ENCODE results near the gene CCDC97. TPM values are rescaled to one million over a fixed set of nuclear protein-coding genes. Genes with fewer than 3 reads are reported as not detected.

Gene CCDC97
- total RNA-seq, 1 experiment from 2014 or later: 18.3 TPM

DNA sequence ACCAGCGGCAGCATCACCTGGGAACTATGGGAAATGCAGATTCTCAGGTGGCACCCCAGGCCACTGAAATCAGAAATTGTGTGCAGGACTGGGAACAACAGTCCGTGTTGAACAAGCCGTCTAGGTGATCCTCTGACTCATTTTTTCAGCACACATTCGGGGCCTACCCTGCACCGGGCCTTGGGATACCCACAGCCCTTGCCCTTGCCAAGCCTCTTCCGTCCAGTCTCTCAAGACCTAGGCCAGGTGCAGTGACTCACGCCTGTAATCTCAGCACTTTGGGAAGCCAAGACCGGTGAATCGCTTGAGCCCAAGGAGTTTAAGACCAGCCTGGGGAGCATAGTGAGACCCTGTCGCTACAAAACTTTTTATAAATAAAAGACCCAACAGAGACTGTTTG, 25.5 kb downstream of the CCDC97 start:
- 0 out of 2 replicates have a peak, but pooled peaks cover under 1% of the 10 kb centered on the region for H3K36me3 ChIP-seq (ENCODE audit: low read depth, low read length)

GRCh38 chr19:41339936-41340335, 30.0 kb downstream of the CCDC97 start:
- H3K9ac ChIP-seq (ENCODE audit: low read length): no peak overlapping the region
- H3K27ac ChIP-seq (ENCODE audit: low read length): no peak overlapping the region
- ChIA-PET CTCF (no interaction called here), POLR2A (ENCODE audit: unreplicated experiment) (no interaction called here)
- TSS peak; percentile 57 for BruUV-seq (replicated peaks)
- H3K9me3 ChIP-seq (ENCODE audit: low read length): no peaks in the 10 kb centered on the region
- no peaks in the 10 kb centered on the region for H3K79me2 ChIP-seq (ENCODE audit: low read length)
- peaks cover 6% of the 10 kb centered on the region for H3K4me1 ChIP-seq (ENCODE audit: insufficient read depth, low read length)
- intact Hi-C loops (cut with micrococcal nuclease): no loop called here
- no peaks in the 10 kb centered on the region for H3K9me2 ChIP-seq (replicated peaks; ENCODE audit: low read length)
- H4K20me1 ChIP-seq (ENCODE audit: low read length): no peaks in the 10 kb centered on the region
- no peaks in the 10 kb centered on the region for H3K27me3 ChIP-seq (ENCODE audit: low read length)
- H3K4me2 ChIP-seq (ENCODE audit: low read length): no peak overlapping the region
- H3K4me3 ChIP-seq (ENCODE audit: low read length): no peak overlapping the region
- no peak overlapping the region for H2AFZ ChIP-seq (ENCODE audit: low read length)
- no peak for TF ChIP-seq EZH2phosphoT487 (IDR thresholded peaks at IDR 0.05; ENCODE audit: borderline replicate concordance, low read length)
- TF ChIP-seq EZH2 (IDR thresholded peaks at IDR 0.05; ENCODE audit: low read length, unreplicated experiment): no peak
- no peak for TF ChIP-seq CTCF (conservative IDR thresholded peaks at IDR 0.05; ENCODE audit: low read depth, low read length)
- H3K36me3 ChIP-seq (ENCODE audit: low read depth, low read length): 0 out of 2 replicates have a peak, but pooled peaks cover 4% of the 10 kb centered on the region
- no peak for ATAC-seq
- peak; percentile 38 for DNase-seq
- H3F3A ChIP-seq (ENCODE audit: low read length, unreplicated experiment): no peaks in the 10 kb centered on the region

More for the DNA sequence above, 25.5 kb downstream of the CCDC97 start:
- DNase-seq (peak; percentile 69), ATAC-seq (peak; percentile 94)
- no peak overlapping the region for H2AFZ ChIP-seq (ENCODE audit: low read length)
- intact Hi-C loops (cut with micrococcal nuclease): no loop called here
- ChIA-PET CTCF (no interaction called here), POLR2A (ENCODE audit: unreplicated experiment) (no interaction called here)
- BruUV-seq (replicated peaks): no TSS peak
- no peaks in the 10 kb centered on the region for H3K79me2 ChIP-seq (ENCODE audit: low read length)
- no peaks in the 10 kb centered on the region for H3K9me3 ChIP-seq (ENCODE audit: low read length)
- H3K9me2 ChIP-seq (replicated peaks; ENCODE audit: low read length): no peaks in the 10 kb centered on the region
- no peak overlapping the region for H3K9ac ChIP-seq (ENCODE audit: low read length)
- H3K4me2 ChIP-seq (ENCODE audit: low read length): no peak overlapping the region
- no peak overlapping the region for H3K27ac ChIP-seq (ENCODE audit: low read length)
- no peak overlapping the region for H3K4me3 ChIP-seq (ENCODE audit: low read length)
- TF ChIP-seq EZH2 (IDR thresholded peaks at IDR 0.05; ENCODE audit: low read length, unreplicated experiment) (no peak), EZH2phosphoT487 (IDR thresholded peaks at IDR 0.05; ENCODE audit: borderline replicate concordance, low read length) (no peak), CTCF (conservative IDR thresholded peaks at IDR 0.05; ENCODE audit: low read depth, low read length) (no peak)
- peaks cover 6% of the 10 kb centered on the region for H3K4me1 ChIP-seq (ENCODE audit: insufficient read depth, low read length)
- H4K20me1 ChIP-seq (ENCODE audit: low read length): no peaks in the 10 kb centered on the region
- no peaks in the 10 kb centered on the region for H3K27me3 ChIP-seq (ENCODE audit: low read length)
- no peaks in the 10 kb centered on the region for H3F3A ChIP-seq (ENCODE audit: low read length, unreplicated experiment)

GRCh38 chr19:41341669-41342490, 31.9 kb downstream of the CCDC97 start:
- no peak overlapping the region for H2AFZ ChIP-seq (ENCODE audit: low read length)
- H3F3A ChIP-seq (ENCODE audit: low read length, unreplicated experiment): no peaks in the 10 kb centered on the region
- no peaks in the 10 kb centered on the region for H3K27me3 ChIP-seq (ENCODE audit: low read length)
- no peaks in the 10 kb centered on the region for H3K79me2 ChIP-seq (ENCODE audit: low read length)
- no peak for TF ChIP-seq EZH2 (IDR thresholded peaks at IDR 0.05; ENCODE audit: low read length, unreplicated experiment)
- TF ChIP-seq CTCF (conservative IDR thresholded peaks at IDR 0.05; ENCODE audit: low read depth, low read length): 0 out of 2 replicates have a peak, but pooled peaks have one; percentile 22
- POLR2A ChIA-PET (ENCODE audit: unreplicated experiment): no interaction called here
- CTCF ChIA-PET: interaction anchor here (0.7 kb wide), 1 partner anchor 683 kb away, joined by 15 read pairs; no protein-coding TSS in a partner anchor
- 0 out of 2 replicates have a peak, but pooled peaks cover 4% of the 10 kb centered on the region for H3K36me3 ChIP-seq (ENCODE audit: low read depth, low read length)
- ATAC-seq: no peak
- H3K4me3 ChIP-seq (ENCODE audit: low read length): no peak overlapping the region
- no peak overlapping the region for H3K9ac ChIP-seq (ENCODE audit: low read length)
- no TSS peak for BruUV-seq (replicated peaks)
- no peaks in the 10 kb centered on the region for H3K9me2 ChIP-seq (replicated peaks; ENCODE audit: low read length)
- no peaks in the 10 kb centered on the region for H4K20me1 ChIP-seq (ENCODE audit: low read length)
- intact Hi-C loops (cut with micrococcal nuclease): no loop called here
- no peaks in the 10 kb centered on the region for H3K9me3 ChIP-seq (ENCODE audit: low read length)
- no peak overlapping the region for H3K27ac ChIP-seq (ENCODE audit: low read length)
- H3K4me2 ChIP-seq (ENCODE audit: low read length): no peak overlapping the region
- DNase-seq: no peak
- H3K4me1 ChIP-seq (ENCODE audit: insufficient read depth, low read length): no peaks in the 10 kb centered on the region

Measured in PC-3 (cell line).